HG03558 (cell line): Measurements from ENCODE around the gene LCORL.
A peak's percentile ranks its signal among the peaks of the same experiment; 100 is the strongest.
"Not testable (repeated sequence)": the region's sequence is repeated elsewhere in the genome, so short reads cannot be mapped to it uniquely, and the experiment has no call there.

ENCODE experiments used
- ATAC-seq: cut with Tn5 transposase; IDR thresholded peaks from one replicate; pipeline ENCODE4 v1.9.1; 2021; ENCODE audit warnings: moderate number of reproducible peaks; ENCODE audit not compliant: unreplicated experiment; ENCODE audit errors: extremely low read depth

LCORL gene

GRCh38 chr4:17866810-17867209, 154.7 kb downstream of the LCORL start:
- ATAC-seq = no peak

GRCh38 chr4:17865866-17866363, 155.6 kb downstream of the LCORL start:
- no peak for ATAC-seq

- not testable (repeated sequence) for ATAC-seq
Observed at GRCh38 chr4:17861906-17862305, 159.6 kb downstream of the LCORL start.

DNA sequence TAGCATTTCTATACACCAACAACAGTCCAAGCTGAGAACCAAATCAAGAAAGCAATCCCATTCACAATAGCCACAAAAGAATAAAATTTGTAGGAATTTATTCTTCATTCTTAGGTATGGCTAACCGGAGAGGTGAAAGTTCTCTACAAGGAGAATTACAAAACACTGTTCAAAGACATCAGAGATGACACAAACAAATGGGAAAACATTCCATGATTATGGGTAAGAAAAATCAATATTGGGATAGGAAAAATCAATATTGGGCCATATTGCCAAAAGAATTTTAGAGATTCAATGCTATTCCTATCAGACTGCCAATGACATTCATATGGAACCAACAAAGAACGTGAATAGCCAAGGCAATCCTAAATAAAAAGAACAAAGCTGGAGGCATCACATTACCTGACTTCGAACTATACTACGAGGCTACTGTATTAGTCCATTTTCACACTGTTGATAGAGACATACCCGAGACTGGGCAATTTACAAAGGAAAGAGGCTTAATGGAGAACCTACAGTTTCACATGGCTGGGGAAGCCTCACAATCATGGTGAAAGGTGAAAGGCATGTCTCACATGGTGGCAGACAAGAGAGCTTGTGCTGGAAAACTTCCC, 161.7 kb downstream of the LCORL start:
- ATAC-seq = no peak

DNA sequence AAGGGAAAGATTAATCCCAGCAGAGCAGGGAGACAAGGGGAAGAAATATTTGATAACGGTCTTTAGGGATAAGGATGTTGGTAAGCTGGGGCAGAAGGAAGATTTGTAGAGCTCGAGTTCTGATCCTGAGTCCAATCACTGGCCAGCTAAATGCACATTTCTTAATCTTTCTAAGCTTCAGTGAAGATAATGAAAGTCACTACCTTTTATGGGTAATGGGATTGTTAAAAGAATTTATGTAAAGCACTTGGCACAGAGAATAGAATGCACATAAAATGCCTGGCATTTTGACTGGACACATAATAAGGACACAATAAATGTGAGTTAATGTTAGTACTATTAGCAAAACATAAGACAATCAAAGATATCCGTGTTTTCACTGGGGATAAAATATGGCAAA, 167.5 kb downstream of the LCORL start:
- ATAC-seq = no peak

DNA sequence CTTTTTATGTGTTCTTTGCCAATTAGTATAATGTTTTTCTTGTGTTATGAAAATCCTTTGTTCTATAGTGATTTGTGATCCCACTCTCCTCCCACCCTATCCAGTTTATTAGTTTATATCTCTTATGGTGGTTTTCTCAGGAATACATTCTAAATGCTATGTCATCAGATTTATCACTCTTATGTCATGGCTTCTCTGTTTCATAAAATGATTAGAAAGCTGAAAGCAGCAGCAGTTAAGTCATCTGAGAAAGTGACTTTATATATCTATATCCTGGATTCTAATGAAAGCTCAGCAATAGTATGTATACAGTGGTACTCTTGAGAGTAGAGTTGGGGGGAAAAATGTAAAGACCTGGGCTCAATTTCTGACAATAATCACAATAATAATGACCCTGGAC, 169.6 kb downstream of the LCORL start:
- no peak for ATAC-seq

DNA sequence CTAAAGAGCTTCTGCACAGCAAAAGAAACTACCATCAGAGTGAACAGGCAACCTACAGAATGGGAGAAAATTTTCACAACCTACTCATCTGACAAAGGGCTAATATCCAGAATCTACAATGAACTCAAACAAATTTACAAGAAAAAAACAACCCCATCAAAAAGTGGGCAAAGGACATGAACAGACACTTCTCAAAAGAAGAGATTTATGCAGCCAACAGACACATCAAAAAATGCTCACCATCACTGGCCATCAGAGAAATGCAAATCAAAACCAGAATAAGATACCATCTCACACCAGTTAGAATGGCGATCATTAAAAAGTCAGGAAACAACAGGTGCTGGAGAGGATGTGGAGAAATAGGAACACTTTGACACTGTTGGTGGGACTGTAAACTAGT, 171.3 kb downstream of the LCORL start:
- not testable (repeated sequence) for ATAC-seq

DNA sequence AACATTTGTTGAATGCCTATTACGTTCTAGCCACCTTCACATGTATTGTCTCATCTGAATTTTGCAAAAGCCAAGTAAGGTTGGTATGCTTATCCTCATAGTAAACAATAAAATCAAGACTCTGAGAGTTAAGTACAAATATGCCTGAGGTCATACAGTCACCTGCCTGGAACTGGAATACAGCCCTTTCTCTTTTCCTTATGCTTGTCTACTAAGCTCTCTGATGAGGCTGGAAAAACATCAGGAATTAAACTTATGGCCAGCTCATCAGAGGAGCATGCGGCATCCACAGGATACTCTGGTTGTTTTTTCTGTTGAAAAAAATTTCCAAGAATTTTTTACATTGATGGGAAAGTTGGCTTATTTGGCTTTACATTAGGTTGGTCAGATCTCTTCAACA, 175.3 kb downstream of the LCORL start:
- no peak for ATAC-seq

GRCh38 chr4:17823871-17824669, 197.5 kb downstream of the LCORL start:
- ATAC-seq = no peak

DNA sequence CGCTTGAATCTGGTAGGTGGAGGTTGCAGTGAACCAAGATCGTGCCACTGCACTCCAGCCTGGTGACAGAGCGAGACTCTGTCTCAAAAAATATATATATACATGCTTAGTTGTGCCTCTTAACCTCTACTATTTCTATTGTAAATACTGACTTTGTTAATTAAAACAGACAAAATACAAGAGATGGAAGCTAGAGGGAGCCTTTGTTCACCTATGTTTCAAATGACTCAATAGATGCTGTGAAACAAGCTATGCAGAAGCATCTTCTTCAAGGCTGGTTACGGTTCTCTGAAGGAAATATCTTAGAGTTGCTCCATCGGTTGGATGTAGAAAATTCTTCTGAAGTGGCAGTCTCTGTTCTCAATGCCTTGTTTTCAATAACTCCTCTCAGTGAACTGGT, 204.5 kb downstream of the LCORL start:
- ATAC-seq = peak; percentile 76

DNA sequence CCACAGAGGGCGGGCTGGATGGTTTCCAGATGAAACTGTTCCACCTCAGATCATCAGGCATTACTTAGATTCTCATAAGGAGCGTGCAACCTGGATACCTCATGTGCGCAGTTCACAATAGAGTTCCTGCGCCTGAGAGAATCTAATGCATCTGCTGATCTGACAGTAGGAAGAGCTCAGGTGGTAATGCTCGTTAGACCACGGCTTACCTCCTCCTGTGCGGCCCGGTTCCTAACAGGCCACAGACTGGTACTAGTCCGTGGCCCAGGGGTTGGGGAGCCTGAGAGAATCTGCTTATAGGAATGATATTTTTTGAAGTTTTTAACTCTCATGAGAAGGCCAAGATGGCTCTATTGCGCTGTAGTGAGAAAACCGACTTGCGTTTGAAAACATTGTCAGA, 205.4 kb downstream of the LCORL start:
- no peak for ATAC-seq

DNA sequence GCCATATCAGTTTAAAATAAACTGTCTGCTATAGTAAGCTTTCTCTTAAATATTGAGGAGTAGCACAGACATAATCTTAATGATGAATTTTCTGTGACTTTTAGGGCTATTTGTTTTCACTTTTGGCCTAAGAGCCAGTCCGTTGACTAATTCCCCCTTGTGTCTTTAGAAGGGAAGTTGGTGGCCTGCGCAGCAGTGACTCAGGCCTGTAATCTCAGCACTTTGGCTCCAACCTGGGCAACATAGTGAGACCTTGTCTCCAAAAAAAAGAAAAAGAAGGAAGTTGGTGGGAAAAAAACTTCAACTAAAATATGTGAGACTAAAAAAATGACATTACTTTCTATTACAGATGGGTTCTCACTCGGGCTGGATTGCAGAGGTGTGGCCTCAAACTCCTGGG, 207.4 kb downstream of the LCORL start:
- ATAC-seq = no peak

DNA sequence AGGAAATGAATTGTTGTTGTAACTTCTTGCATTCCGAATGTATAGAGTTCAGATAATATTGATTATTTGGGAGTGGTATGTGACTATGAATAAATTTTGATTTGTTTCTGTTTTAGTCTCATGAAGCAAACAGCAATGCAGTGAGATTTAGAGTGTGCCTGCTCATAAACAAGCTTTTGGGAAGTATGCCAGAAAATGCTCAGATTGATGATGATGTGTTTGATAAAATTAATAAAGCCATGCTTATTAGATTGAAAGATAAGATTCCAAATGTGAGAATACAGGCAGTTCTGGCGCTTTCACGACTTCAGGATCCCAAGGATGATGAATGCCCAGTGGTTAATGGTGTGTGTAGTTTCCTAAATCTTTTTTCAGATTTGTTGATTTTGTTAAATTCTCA, 208.8 kb downstream of the LCORL start:
- ATAC-seq = no peak

DNA sequence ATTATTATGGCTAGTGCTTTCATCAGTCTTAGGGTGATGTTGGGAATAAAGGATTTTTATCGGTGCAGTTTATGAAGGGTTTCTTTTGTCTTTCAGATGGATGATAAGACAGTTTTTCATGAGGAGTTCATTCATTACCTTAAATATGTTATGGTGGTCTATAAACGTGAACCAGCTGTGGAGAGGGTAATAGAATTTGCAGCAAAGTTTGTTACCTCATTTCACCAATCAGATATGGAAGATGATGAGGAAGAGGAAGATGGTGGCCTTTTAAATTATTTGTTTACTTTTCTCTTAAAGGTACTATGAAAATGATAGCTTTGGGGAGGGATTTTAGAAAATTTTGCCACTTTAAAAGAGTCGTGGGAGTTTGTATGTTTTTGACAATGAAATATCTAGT, 209.4 kb downstream of the LCORL start:
- ATAC-seq = no peak

DNA sequence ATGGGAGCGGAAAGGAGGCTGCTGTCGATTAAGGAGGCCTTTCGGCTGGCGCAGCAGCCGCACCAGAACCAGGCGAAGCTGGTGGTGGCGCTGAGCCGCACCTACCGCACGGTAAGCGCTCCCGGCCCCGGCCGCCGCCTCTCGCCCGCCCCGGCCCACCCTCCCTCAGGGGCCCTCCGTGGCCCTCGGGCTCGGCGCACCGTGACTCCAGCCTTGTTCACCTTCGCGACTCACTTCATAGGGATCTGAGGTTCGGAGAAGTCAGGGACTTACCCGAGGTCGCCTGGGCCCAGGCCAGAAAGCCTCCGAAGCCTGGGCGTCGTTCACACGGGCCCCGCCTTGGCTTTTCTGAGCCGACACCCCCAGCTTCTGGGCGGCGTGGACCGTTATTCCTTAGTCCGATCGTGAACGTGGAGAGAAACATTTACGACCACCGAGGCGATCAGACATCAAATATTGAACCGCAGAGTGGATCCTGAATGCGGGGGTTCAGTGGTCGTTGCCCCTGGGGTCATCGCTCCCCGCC, 210.4 kb downstream of the LCORL start:
- ATAC-seq = peak; percentile 6

GRCh38 chr4:17810260-17811077, 211.1 kb downstream of the LCORL start, which contains the start of the genes DCAF16 and NCAPG:
TSS of gene DCAF16 (minus strand) at chr4:17810757. CDS start at chr4:17804141, 6,616 bp downstream.
TSS of gene NCAPG (plus strand) at chr4:17810979. CDS start at chr4:17811078, 99 bp downstream.
- peak; percentile 82 for ATAC-seq

GRCh38 chr4:17809667-17810066, 211.9 kb downstream of the LCORL start:
- no peak for ATAC-seq

- ATAC-seq = no peak
Observed at GRCh38 chr4:17807446-17807845, 214.1 kb downstream of the LCORL start.

- ATAC-seq = no peak
Observed at GRCh38 chr4:17805580-17806155, 215.9 kb downstream of the LCORL start.

GRCh38 chr4:17797808-17798207, 223.7 kb downstream of the LCORL start:
- no peak for ATAC-seq
